ENCODE data around the gene GPR15.
A peak's percentile ranks its signal among the peaks of the same experiment; 100 is the strongest.

Gene GPR15

GRCh38 chr3:98532275-98532637 lies 478 bp downstream of the GPR15 start:
- DNase-seq: no peak

- DNase-seq: no peak
These were observed 1.2 kb downstream of the GPR15 start for GRCh38 chr3:98532709-98533571.

GRCh38 chr3:98534168-98534567 lies 2.4 kb downstream of the GPR15 start:
- DNase-seq: peak; percentile 21

GRCh38 chr3:98534734-98535133 lies 3.0 kb downstream of the GPR15 start:
- DNase-seq: no peak

- peak; percentile 43 for DNase-seq
These were observed 4.8 kb downstream of the GPR15 start for GRCh38 chr3:98536456-98537017.

GRCh38 chr3:98540346-98540745 lies 8.6 kb downstream of the GPR15 start:
- peak; percentile 63 for DNase-seq

GRCh38 chr3:98541695-98542094 lies 9.9 kb downstream of the GPR15 start:
- no peak for DNase-seq

- no peak for DNase-seq
These were observed 10.8 kb downstream of the GPR15 start for GRCh38 chr3:98542623-98543022.

GRCh38 chr3:98545940-98546339 lies 14.2 kb downstream of the GPR15 start:
- peak; percentile 65 for DNase-seq

GRCh38 chr3:98548544-98548943 lies 16.8 kb downstream of the GPR15 start:
- DNase-seq: no peak

GRCh38 chr3:98550833-98551232 lies 19.1 kb downstream of the GPR15 start:
- DNase-seq: no peak

GRCh38 chr3:98551236-98551635 lies 19.5 kb downstream of the GPR15 start:
- no peak for DNase-seq

- no peak for DNase-seq
These were observed 20.0 kb downstream of the GPR15 start for GRCh38 chr3:98551754-98552153.

- DNase-seq: no peak
These were observed 20.6 kb downstream of the GPR15 start for GRCh38 chr3:98552232-98553020.

GRCh38 chr3:98553021-98553563 lies 21.3 kb downstream of the GPR15 start:
- DNase-seq: peak; percentile 40

- DNase-seq: no peak
These were observed 22.0 kb downstream of the GPR15 start for GRCh38 chr3:98553753-98554152.

- no peak for DNase-seq
These were observed 22.8 kb downstream of the GPR15 start for GRCh38 chr3:98554580-98554979.

GRCh38 chr3:98555025-98555379 lies 23.2 kb downstream of the GPR15 start:
- no peak for DNase-seq

GRCh38 chr3:98556164-98557130 lies 24.7 kb downstream of the GPR15 start:
- peak; percentile 95 for DNase-seq

- DNase-seq: peak; percentile 83
These were observed 25.7 kb downstream of the GPR15 start for GRCh38 chr3:98557324-98558010.

GRCh38 chr3:98558100-98558827 lies 26.5 kb downstream of the GPR15 start:
- no peak for DNase-seq
